Measurements from ENCODE around the gene TF.
"Not testable (repeated sequence)": the region's sequence is repeated elsewhere in the genome, so short reads cannot be mapped to it uniquely, and the experiment has no call there.

TF gene

GRCh38 chr3:133717424-133717823 lies 28.8 kb upstream of the TF start:
- Histone ChIP-seq H3K4me2 (ENCODE audit: low read depth, low read length) (no peak overlapping the region), H3K36me3 (replicated peaks; ENCODE audit: insufficient read depth, low read length) (no peaks in the 10 kb centered on the region), H3K9ac (ENCODE audit: low read length) (no peak overlapping the region), H3K9me2 (replicated peaks; ENCODE audit: insufficient read depth, low read length) (no peaks in the 10 kb centered on the region), H3K4me1 (ENCODE audit: low read length) (no peaks in the 10 kb centered on the region), H3K9me3 (replicated peaks; ENCODE audit: insufficient read depth, low read length) (no peaks in the 10 kb centered on the region; the same call in 1 of the 2 replicates), H2AFZ (ENCODE audit: low read length) (no peak overlapping the region), H3K27me3 (replicated peaks; ENCODE audit: insufficient read depth, low read length) (no peaks in the 10 kb centered on the region), H4K20me1 (ENCODE audit: insufficient read depth, low read length) (no peaks in the 10 kb centered on the region), H3F3A (ENCODE audit: insufficient read depth, low read length) (no peaks in the 10 kb centered on the region), H3K27ac (ENCODE audit: low read length) (no peak overlapping the region), H3K79me2 (ENCODE audit: low read length) (no peaks in the 10 kb centered on the region), H3K4me3 (ENCODE audit: low read length) (no peak overlapping the region)
- DNase-seq, result no peak
- TF ChIP-seq CTCF (IDR thresholded peaks at IDR 0.05; ENCODE audit: low read length) (no peak), EZH2 (optimal IDR thresholded peaks at IDR 0.05; ENCODE audit: low read depth, low read length) (no peak), EZH2phosphoT487 (IDR thresholded peaks at IDR 0.05; ENCODE audit: low read length) (no peak)

GRCh38 chr3:133722935-133723334 lies 23.3 kb upstream of the TF start:
- Histone ChIP-seq H4K20me1 (ENCODE audit: insufficient read depth, low read length) (no peaks in the 10 kb centered on the region), H3K9me3 (replicated peaks; ENCODE audit: insufficient read depth, low read length) (no peaks in the 10 kb centered on the region; the same call in 1 of the 2 replicates), H2AFZ (ENCODE audit: low read length) (no peak overlapping the region), H3K9ac (ENCODE audit: low read length) (no peak overlapping the region), H3K4me3 (ENCODE audit: low read length) (no peak overlapping the region), H3K27me3 (replicated peaks; ENCODE audit: insufficient read depth, low read length) (no peaks in the 10 kb centered on the region), H3F3A (ENCODE audit: insufficient read depth, low read length) (no peaks in the 10 kb centered on the region), H3K9me2 (replicated peaks; ENCODE audit: insufficient read depth, low read length) (no peaks in the 10 kb centered on the region), H3K4me2 (ENCODE audit: low read depth, low read length) (no peak overlapping the region), H3K79me2 (ENCODE audit: low read length) (no peaks in the 10 kb centered on the region), H3K4me1 (ENCODE audit: low read length) (no peaks in the 10 kb centered on the region), H3K36me3 (replicated peaks; ENCODE audit: insufficient read depth, low read length) (no peaks in the 10 kb centered on the region), H3K27ac (ENCODE audit: low read length) (no peak overlapping the region)
- no peak for TF ChIP-seq EZH2 (optimal IDR thresholded peaks at IDR 0.05; ENCODE audit: low read depth, low read length)
- DNase-seq, result no peak

GRCh38 chr3:133730993-133731392 lies 15.2 kb upstream of the TF start:
- H4K20me1 ChIP-seq (ENCODE audit: insufficient read depth, low read length), result no peaks in the 10 kb centered on the region
- H3K9ac ChIP-seq (ENCODE audit: low read length), result no peak overlapping the region
- no peaks in the 10 kb centered on the region for H3K36me3 ChIP-seq (replicated peaks; ENCODE audit: insufficient read depth, low read length)
- H3K27me3 ChIP-seq (replicated peaks; ENCODE audit: insufficient read depth, low read length), result no peaks in the 10 kb centered on the region
- H3K4me3 ChIP-seq (ENCODE audit: low read length), result no peak overlapping the region
- H3K9me3 ChIP-seq (replicated peaks; ENCODE audit: insufficient read depth, low read length), result no peaks in the 10 kb centered on the region
- H3K4me1 ChIP-seq (ENCODE audit: low read length), result no peaks in the 10 kb centered on the region
- H3K4me2 ChIP-seq (ENCODE audit: low read depth, low read length), result no peak overlapping the region
- H3F3A ChIP-seq (ENCODE audit: insufficient read depth, low read length), result no peaks in the 10 kb centered on the region
- no peak for TF ChIP-seq EZH2 (optimal IDR thresholded peaks at IDR 0.05; ENCODE audit: low read depth, low read length)
- TF ChIP-seq EZH2phosphoT487 (IDR thresholded peaks at IDR 0.05; ENCODE audit: low read length), result no peak
- no peak for TF ChIP-seq CTCF (IDR thresholded peaks at IDR 0.05; ENCODE audit: low read length)
- no peak for DNase-seq
- H3K79me2 ChIP-seq (ENCODE audit: low read length), result no peaks in the 10 kb centered on the region
- H3K27ac ChIP-seq (ENCODE audit: low read length), result no peak overlapping the region
- H2AFZ ChIP-seq (ENCODE audit: low read length), result no peak overlapping the region
- H3K9me2 ChIP-seq (replicated peaks; ENCODE audit: insufficient read depth, low read length), result no peaks in the 10 kb centered on the region

- DNase-seq; H3K9me3 ChIP-seq (replicated peaks; ENCODE audit: insufficient read depth, low read length); H3K36me3 ChIP-seq (replicated peaks; ENCODE audit: insufficient read depth, low read length); H3K4me3 ChIP-seq (ENCODE audit: low read length); H3K27me3 ChIP-seq (replicated peaks; ENCODE audit: insufficient read depth, low read length); H3K4me2 ChIP-seq (ENCODE audit: low read depth, low read length); H4K20me1 ChIP-seq (ENCODE audit: insufficient read depth, low read length); H3K9me2 ChIP-seq (replicated peaks; ENCODE audit: insufficient read depth, low read length); H3K79me2 ChIP-seq (ENCODE audit: low read length); H2AFZ ChIP-seq (ENCODE audit: low read length); H3K9ac ChIP-seq (ENCODE audit: low read length); H3K4me1 ChIP-seq (ENCODE audit: low read length); H3F3A ChIP-seq (ENCODE audit: insufficient read depth, low read length); H3K27ac ChIP-seq (ENCODE audit: low read length): not testable (repeated sequence)
These were observed 14.0 kb upstream of the TF start for GRCh38 chr3:133732231-133732630.
